Cardiac fibroblast (primary cell): ENCODE results near the gene HSPA12A.
A peak's percentile ranks its signal among the peaks of the same experiment; 100 is the strongest.

Experiments
- DNase-seq, 2 donors: peaks; one replicate each; pipeline versions ENCODE4 v3.0.0 to v3.0.0-alpha.2; 2010; ENCODE audit warnings: low read depth in 2 of 2
- H3K4me3 ChIP-seq, 2 donors: replicated peaks in 1 of 2; 1 replicate in 1 of 2; 2 replicates in 1 of 2; pipeline ENCODE4 v1.5.1; 2011; ENCODE audit warnings: low read depth in 2 of 2, low read length in 2 of 2, mild to moderate bottlenecking in 2 of 2, moderate library complexity in 1 of 2
- CTCF ChIP-seq: IDR thresholded peaks from one replicate; pipeline ENCODE4 v1.5.1; 2011; ENCODE audit warnings: low read depth, mild to moderate bottlenecking, low read length, inconsistent platforms

The HSPA12A gene

GRCh38 chr10:116723428-116724281 is 18.7 kb downstream of the HSPA12A start:
- H3K4me3 ChIP-seq: no peak overlapping the region
- no peak for DNase-seq
- TF ChIP-seq CTCF: no peak

GRCh38 chr10:116722736-116723427 is 19.5 kb downstream of the HSPA12A start:
- no peak for DNase-seq
- no peak for TF ChIP-seq CTCF
- no peak overlapping the region for H3K4me3 ChIP-seq

GRCh38 chr10:116721547-116722392 is 20.6 kb downstream of the HSPA12A start:
- TF ChIP-seq CTCF: no peak
- peak in 1 of 2 donors; percentile 39 for DNase-seq
- no peak overlapping the region for H3K4me3 ChIP-seq

GRCh38 chr10:116720668-116721546 is 21.5 kb downstream of the HSPA12A start:
- no peak for TF ChIP-seq CTCF
- H3K4me3 ChIP-seq: no peak overlapping the region
- no peak for DNase-seq

GRCh38 chr10:116720241-116720643 is 22.1 kb downstream of the HSPA12A start:
- TF ChIP-seq CTCF: no peak
- no peak for DNase-seq
- H3K4me3 ChIP-seq: no peak overlapping the region

- H3K4me3 ChIP-seq: no peak overlapping the region
- no peak for TF ChIP-seq CTCF
- DNase-seq: peak in 1 of 2 donors; percentile 31
Measured at GRCh38 chr10:116719804-116720203, 22.6 kb downstream of the HSPA12A start.
